ENCODE results near the gene ADAMTS6.

DNA sequence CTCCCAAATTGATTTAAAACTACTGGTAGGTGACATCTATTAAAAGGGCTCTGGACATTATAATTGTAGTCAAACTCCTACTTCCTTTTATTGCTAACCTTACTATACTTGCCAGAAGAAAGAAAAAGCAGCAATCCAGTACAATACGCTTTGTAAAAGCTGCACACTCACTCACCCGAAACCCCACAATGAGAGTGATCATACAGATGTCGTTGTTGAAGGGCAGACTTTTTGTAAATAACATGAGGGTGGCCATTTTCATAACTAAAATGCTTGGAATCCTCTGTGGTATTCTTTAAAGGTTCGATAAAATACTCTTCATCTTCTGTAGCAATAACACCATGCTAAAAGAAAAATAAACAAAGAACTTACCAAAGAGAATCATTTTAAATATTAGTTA, 21.7 kb downstream of the ADAMTS6 start:
- TF ChIP-seq, protein P1, sequence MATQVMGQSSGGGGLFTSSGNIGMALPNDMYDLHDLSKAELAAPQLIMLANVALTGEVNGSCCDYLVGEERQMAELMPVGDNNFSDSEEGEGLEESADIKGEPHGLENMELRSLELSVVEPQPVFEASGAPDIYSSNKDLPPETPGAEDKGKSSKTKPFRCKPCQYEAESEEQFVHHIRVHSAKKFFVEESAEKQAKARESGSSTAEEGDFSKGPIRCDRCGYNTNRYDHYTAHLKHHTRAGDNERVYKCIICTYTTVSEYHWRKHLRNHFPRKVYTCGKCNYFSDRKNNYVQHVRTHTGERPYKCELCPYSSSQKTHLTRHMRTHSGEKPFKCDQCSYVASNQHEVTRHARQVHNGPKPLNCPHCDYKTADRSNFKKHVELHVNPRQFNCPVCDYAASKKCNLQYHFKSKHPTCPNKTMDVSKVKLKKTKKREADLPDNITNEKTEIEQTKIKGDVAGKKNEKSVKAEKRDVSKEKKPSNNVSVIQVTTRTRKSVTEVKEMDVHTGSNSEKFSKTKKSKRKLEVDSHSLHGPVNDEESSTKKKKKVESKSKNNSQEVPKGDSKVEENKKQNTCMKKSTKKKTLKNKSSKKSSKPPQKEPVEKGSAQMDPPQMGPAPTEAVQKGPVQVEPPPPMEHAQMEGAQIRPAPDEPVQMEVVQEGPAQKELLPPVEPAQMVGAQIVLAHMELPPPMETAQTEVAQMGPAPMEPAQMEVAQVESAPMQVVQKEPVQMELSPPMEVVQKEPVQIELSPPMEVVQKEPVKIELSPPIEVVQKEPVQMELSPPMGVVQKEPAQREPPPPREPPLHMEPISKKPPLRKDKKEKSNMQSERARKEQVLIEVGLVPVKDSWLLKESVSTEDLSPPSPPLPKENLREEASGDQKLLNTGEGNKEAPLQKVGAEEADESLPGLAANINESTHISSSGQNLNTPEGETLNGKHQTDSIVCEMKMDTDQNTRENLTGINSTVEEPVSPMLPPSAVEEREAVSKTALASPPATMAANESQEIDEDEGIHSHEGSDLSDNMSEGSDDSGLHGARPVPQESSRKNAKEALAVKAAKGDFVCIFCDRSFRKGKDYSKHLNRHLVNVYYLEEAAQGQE (IDR thresholded peaks at IDR 0.05; ENCODE audit: insufficient read depth in 1 of 2, low read depth in 2 of 2, low read length in 2 of 2), result no peak
- TF ChIP-seq FOXP2 (optimal IDR thresholded peaks at IDR 0.05; ENCODE audit: borderline replicate concordance, extremely low read depth, extremely low read length, insufficient read depth) (no peak), POLR2AphosphoS5 (IDR thresholded peaks at IDR 0.05; ENCODE audit: low read depth, low read length) (no peak), TAF1 (IDR thresholded peaks at IDR 0.05; ENCODE audit: borderline replicate concordance, insufficient read depth, low read length) (no peak), SIN3A (IDR thresholded peaks at IDR 0.05; ENCODE audit: borderline replicate concordance, insufficient read depth, low read length) (no peak)
